Measurements from ENCODE around the gene SCART1. TPM values are rescaled to one million over a fixed set of nuclear protein-coding genes. Genes with fewer than 3 reads are reported as not detected.

Gene SCART1
- total RNA-seq, 1 donor from 2014 or later = 1.5 TPM

- peak; percentile 29 to 64 for DNase-seq (ENCODE audit: extremely low spot score in 2 of 2)
- Histone ChIP-seq H3K27ac (no peak overlapping the region), H3K36me3 (no peaks in the 10 kb centered on the region), H3K9me3 (no peaks in the 10 kb centered on the region), H3K4me3 (no peak overlapping the region), H3K27me3 (no peaks in the 10 kb centered on the region), H3K4me1 (no peaks in the 10 kb centered on the region)
- intact Hi-C loops (cut with DNase I) = no loop called here
- no peak for TF ChIP-seq CTCF (IDR thresholded peaks at IDR 0.05)
- no peak for TF ChIP-seq POLR2AphosphoS5 (IDR thresholded peaks at IDR 0.05; ENCODE audit: insufficient read depth in 1 of 2, low read depth in 1 of 2)
- TF ChIP-seq POLR2A (IDR thresholded peaks at IDR 0.05) = no peak
Measured at GRCh38 chr10:133461027-133461426, 7.3 kb downstream of the SCART1 start.

- intact Hi-C loops (cut with DNase I) = no loop called here
- no peak overlapping the region for H3K4me3 ChIP-seq
- H3K9me3 ChIP-seq = no peaks in the 10 kb centered on the region
- H3K36me3 ChIP-seq = no peaks in the 10 kb centered on the region
- H3K4me1 ChIP-seq = no peaks in the 10 kb centered on the region
- peak in 1 of 2 donors; percentile 34 for DNase-seq (ENCODE audit: extremely low spot score in 2 of 2)
- TF ChIP-seq POLR2AphosphoS5 (IDR thresholded peaks at IDR 0.05; ENCODE audit: insufficient read depth in 1 of 2, low read depth in 1 of 2) = no peak
- no peak for TF ChIP-seq POLR2A (IDR thresholded peaks at IDR 0.05)
- no peak for TF ChIP-seq CTCF (IDR thresholded peaks at IDR 0.05)
- H3K27ac ChIP-seq = no peak overlapping the region
- no peaks in the 10 kb centered on the region for H3K27me3 ChIP-seq
Measured at GRCh38 chr10:133461841-133462240, 8.1 kb downstream of the SCART1 start.

GRCh38 chr10:133462512-133463305, 9.0 kb downstream of the SCART1 start:
- H3K27me3 ChIP-seq = no peaks in the 10 kb centered on the region
- DNase-seq (ENCODE audit: extremely low spot score in 2 of 2) = peak in 1 of 2 donors; percentile 76
- no peaks in the 10 kb centered on the region for H3K36me3 ChIP-seq
- H3K4me1 ChIP-seq = no peaks in the 10 kb centered on the region
- no peak overlapping the region for H3K27ac ChIP-seq
- no peaks in the 10 kb centered on the region for H3K9me3 ChIP-seq
- intact Hi-C loops (cut with DNase I) = no loop called here
- TF ChIP-seq CTCF (IDR thresholded peaks at IDR 0.05) (no peak), POLR2AphosphoS5 (IDR thresholded peaks at IDR 0.05; ENCODE audit: insufficient read depth in 1 of 2, low read depth in 1 of 2) (no peak), POLR2A (IDR thresholded peaks at IDR 0.05) (no peak)
- no peak overlapping the region for H3K4me3 ChIP-seq

- H3K4me1 ChIP-seq = no peaks in the 10 kb centered on the region
- no peaks in the 10 kb centered on the region for H3K9me3 ChIP-seq
- TF ChIP-seq POLR2A (IDR thresholded peaks at IDR 0.05) = no peak
- no peak for TF ChIP-seq POLR2AphosphoS5 (IDR thresholded peaks at IDR 0.05; ENCODE audit: insufficient read depth in 1 of 2, low read depth in 1 of 2)
- TF ChIP-seq CTCF (IDR thresholded peaks at IDR 0.05) = no peak
- H3K36me3 ChIP-seq = no peaks in the 10 kb centered on the region
- intact Hi-C loops (cut with DNase I) = no loop called here
- DNase-seq (ENCODE audit: extremely low spot score in 2 of 2) = peak in 1 of 2 donors; percentile 76
- H3K27me3 ChIP-seq = no peaks in the 10 kb centered on the region
- H3K4me3 ChIP-seq = no peak overlapping the region
- no peak overlapping the region for H3K27ac ChIP-seq
Measured at GRCh38 chr10:133464582-133465031, 10.9 kb downstream of the SCART1 start.

All from vagina (tissue), 2 donors.